ENCODE results near the gene SNCG. TPM values are rescaled to one million over a fixed set of nuclear protein-coding genes. Genes with fewer than 3 reads are reported as not detected.
"Not testable (repeated sequence)": the region's sequence is repeated elsewhere in the genome, so short reads cannot be mapped to it uniquely, and the experiment has no call there.

Gene SNCG
- total RNA-seq, 1 donor from 2014 or later, result 431 TPM

GRCh38 chr10:86981716-86982115 is 23.3 kb downstream of the SNCG start:
- H3K36me3 Mint-ChIP-seq (ENCODE audit: unreplicated experiment), result no peaks in the 10 kb centered on the region
- TF ChIP-seq, protein P1, sequence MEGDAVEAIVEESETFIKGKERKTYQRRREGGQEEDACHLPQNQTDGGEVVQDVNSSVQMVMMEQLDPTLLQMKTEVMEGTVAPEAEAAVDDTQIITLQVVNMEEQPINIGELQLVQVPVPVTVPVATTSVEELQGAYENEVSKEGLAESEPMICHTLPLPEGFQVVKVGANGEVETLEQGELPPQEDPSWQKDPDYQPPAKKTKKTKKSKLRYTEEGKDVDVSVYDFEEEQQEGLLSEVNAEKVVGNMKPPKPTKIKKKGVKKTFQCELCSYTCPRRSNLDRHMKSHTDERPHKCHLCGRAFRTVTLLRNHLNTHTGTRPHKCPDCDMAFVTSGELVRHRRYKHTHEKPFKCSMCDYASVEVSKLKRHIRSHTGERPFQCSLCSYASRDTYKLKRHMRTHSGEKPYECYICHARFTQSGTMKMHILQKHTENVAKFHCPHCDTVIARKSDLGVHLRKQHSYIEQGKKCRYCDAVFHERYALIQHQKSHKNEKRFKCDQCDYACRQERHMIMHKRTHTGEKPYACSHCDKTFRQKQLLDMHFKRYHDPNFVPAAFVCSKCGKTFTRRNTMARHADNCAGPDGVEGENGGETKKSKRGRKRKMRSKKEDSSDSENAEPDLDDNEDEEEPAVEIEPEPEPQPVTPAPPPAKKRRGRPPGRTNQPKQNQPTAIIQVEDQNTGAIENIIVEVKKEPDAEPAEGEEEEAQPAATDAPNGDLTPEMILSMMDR (IDR thresholded peaks at IDR 0.05; ENCODE audit: partially characterized antibody, unreplicated experiment), result no peak
- no peak overlapping the region for H3K27ac Mint-ChIP-seq (ENCODE audit: unreplicated experiment)
- H3K4me1 Mint-ChIP-seq (ENCODE audit: low read depth, unreplicated experiment), result peaks cover 3% of the 10 kb centered on the region
- peaks cover 3% of the 10 kb centered on the region for H3K9me3 Mint-ChIP-seq (ENCODE audit: unreplicated experiment)
- no peak for DNase-seq
- peaks cover 4% of the 10 kb centered on the region for H3K27me3 Mint-ChIP-seq (ENCODE audit: unreplicated experiment)
- H3K4me3 Mint-ChIP-seq (ENCODE audit: unreplicated experiment), result no peak overlapping the region

GRCh38 chr10:86984498-86984897 is 26.1 kb downstream of the SNCG start:
- not testable (repeated sequence) for H3K4me3 Mint-ChIP-seq (ENCODE audit: unreplicated experiment); H3K27ac Mint-ChIP-seq (ENCODE audit: unreplicated experiment); H3K9me3 Mint-ChIP-seq (ENCODE audit: unreplicated experiment); DNase-seq; H3K27me3 Mint-ChIP-seq (ENCODE audit: unreplicated experiment); H3K4me1 Mint-ChIP-seq (ENCODE audit: low read depth, unreplicated experiment); H3K36me3 Mint-ChIP-seq (ENCODE audit: unreplicated experiment)

DNA sequence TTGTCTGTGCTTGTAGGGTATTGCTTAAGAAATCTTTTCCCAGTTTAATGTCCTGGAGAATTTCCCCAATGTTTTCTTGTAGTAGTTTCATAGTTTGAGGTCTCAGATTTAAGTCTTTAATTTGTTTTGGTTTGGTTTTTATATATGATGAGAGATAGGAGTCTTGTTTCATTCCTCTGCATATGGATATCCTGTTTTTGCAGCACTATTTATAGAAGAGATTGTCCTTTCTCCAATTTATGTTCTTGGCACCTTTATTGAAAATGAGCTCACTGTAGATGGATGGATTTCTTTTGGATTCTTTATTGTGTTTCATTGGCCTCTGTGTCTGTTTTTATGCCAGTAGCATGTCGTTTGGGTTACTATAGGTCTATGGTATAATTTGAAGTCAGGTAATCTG is 30.1 kb downstream of the SNCG start:
- Mint-ChIP-seq H3K4me1 (ENCODE audit: low read depth, unreplicated experiment) (no peaks in the 10 kb centered on the region), H3K27me3 (ENCODE audit: unreplicated experiment) (no peaks in the 10 kb centered on the region), H3K4me3 (ENCODE audit: unreplicated experiment) (no peak overlapping the region), H3K36me3 (ENCODE audit: unreplicated experiment) (no peaks in the 10 kb centered on the region), H3K27ac (ENCODE audit: unreplicated experiment) (no peak overlapping the region), H3K9me3 (ENCODE audit: unreplicated experiment) (peaks cover 3% of the 10 kb centered on the region)
- TF ChIP-seq, protein P1 (IDR thresholded peaks at IDR 0.05; ENCODE audit: partially characterized antibody, unreplicated experiment), result no peak
- DNase-seq, result no peak

DNA sequence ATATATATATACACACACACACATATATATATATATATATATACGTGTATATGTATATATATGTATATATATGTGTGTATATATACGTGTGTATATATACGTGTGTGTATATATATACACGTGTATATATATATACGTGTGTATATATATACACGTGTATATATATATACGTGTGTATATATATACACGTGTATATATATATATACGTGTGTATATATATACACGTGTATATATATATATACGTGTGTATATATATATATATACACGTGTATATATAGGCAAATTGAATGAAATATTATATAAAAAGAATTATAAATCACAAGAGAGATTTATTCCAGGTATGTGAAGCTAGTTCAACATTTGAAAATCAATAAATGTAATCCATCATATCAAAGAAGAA is 33.0 kb downstream of the SNCG start:
- not testable (repeated sequence) for H3K4me3 Mint-ChIP-seq (ENCODE audit: unreplicated experiment)

GRCh38 chr10:86992456-86992855 is 34.1 kb downstream of the SNCG start:
- Mint-ChIP-seq H3K9me3 (ENCODE audit: unreplicated experiment) (peaks cover 1% of the 10 kb centered on the region), H3K4me1 (ENCODE audit: low read depth, unreplicated experiment) (no peaks in the 10 kb centered on the region), H3K27me3 (ENCODE audit: unreplicated experiment) (no peaks in the 10 kb centered on the region), H3K4me3 (ENCODE audit: unreplicated experiment) (no peak overlapping the region), H3K36me3 (ENCODE audit: unreplicated experiment) (no peaks in the 10 kb centered on the region), H3K27ac (ENCODE audit: unreplicated experiment) (no peak overlapping the region)
- TF ChIP-seq, protein P1 (IDR thresholded peaks at IDR 0.05; ENCODE audit: partially characterized antibody, unreplicated experiment), result no peak
- no peak for DNase-seq

More for the DNA sequence above, 33.0 kb downstream of the SNCG start:
- not testable (repeated sequence) for H3K27me3 Mint-ChIP-seq (ENCODE audit: unreplicated experiment); H3K36me3 Mint-ChIP-seq (ENCODE audit: unreplicated experiment); H3K9me3 Mint-ChIP-seq (ENCODE audit: unreplicated experiment); H3K4me1 Mint-ChIP-seq (ENCODE audit: low read depth, unreplicated experiment); DNase-seq; H3K27ac Mint-ChIP-seq (ENCODE audit: unreplicated experiment)

GRCh38 chr10:86992929-86993328 is 34.5 kb downstream of the SNCG start:
- Mint-ChIP-seq H3K4me3 (ENCODE audit: unreplicated experiment) (no peak overlapping the region), H3K4me1 (ENCODE audit: low read depth, unreplicated experiment) (no peaks in the 10 kb centered on the region), H3K36me3 (ENCODE audit: unreplicated experiment) (no peaks in the 10 kb centered on the region), H3K27me3 (ENCODE audit: unreplicated experiment) (no peaks in the 10 kb centered on the region), H3K9me3 (ENCODE audit: unreplicated experiment) (peaks cover 1% of the 10 kb centered on the region), H3K27ac (ENCODE audit: unreplicated experiment) (no peak overlapping the region)
- TF ChIP-seq, protein P1 (IDR thresholded peaks at IDR 0.05; ENCODE audit: partially characterized antibody, unreplicated experiment), result no peak
- DNase-seq, result no peak

GRCh38 chr10:86999802-87000403 is 41.5 kb downstream of the SNCG start:
- not testable (repeated sequence) for H3K27me3 Mint-ChIP-seq (ENCODE audit: unreplicated experiment); H3K4me1 Mint-ChIP-seq (ENCODE audit: low read depth, unreplicated experiment); H3K4me3 Mint-ChIP-seq (ENCODE audit: unreplicated experiment); H3K27ac Mint-ChIP-seq (ENCODE audit: unreplicated experiment); H3K9me3 Mint-ChIP-seq (ENCODE audit: unreplicated experiment); H3K36me3 Mint-ChIP-seq (ENCODE audit: unreplicated experiment); DNase-seq

Measured in glutamatergic neuron (in vitro differentiated cells).